Hepatocyte (in vitro differentiated cells): ENCODE measurements around the gene TMC1. TPM values are rescaled to one million over a fixed set of nuclear protein-coding genes. Genes with fewer than 3 reads are reported as not detected.

ENCODE experiments used
- DNase-seq: peaks from one replicate; pipeline ENCODE4 v3.0.0-alpha.2; 2016; ENCODE audit warnings: low spot score
- H2AFZ ChIP-seq: fragments of 200-600 bp; sonication (generic); 2 replicates; pipeline ENCODE4 v1.6.0; 2016; ENCODE audit warnings: antibody characterized with exemption, mild to moderate bottlenecking
- H3K27ac ChIP-seq: fragments of 200-600 bp; sonication (generic); 2 replicates; pipeline ENCODE4 v1.5.1; 2016; ENCODE audit warnings: mild to moderate bottlenecking
- H3K27me3 ChIP-seq: fragments of 200-600 bp; sonication (generic); 2 replicates; pipeline ENCODE4 v1.6.1; 2016
- H3K36me3 ChIP-seq: fragments of 200-600 bp; sonication (generic); replicated peaks from 2 replicates; pipeline ENCODE4 v1.5.1; 2016; ENCODE audit warnings: low read depth; ENCODE audit not compliant: insufficient read depth
- H3K4me1 ChIP-seq: fragments of 200-600 bp; sonication (generic); 2 replicates; pipeline ENCODE4 v1.5.1; 2016; ENCODE audit warnings: mild to moderate bottlenecking, moderate library complexity; ENCODE audit not compliant: insufficient read depth
- H3K4me2 ChIP-seq: fragments of 200-600 bp; sonication (generic); 2 replicates; pipeline ENCODE4 v1.6.0; 2016
- H3K4me3 ChIP-seq: fragments of 200-600 bp; sonication (generic); 2 replicates; pipeline ENCODE4 v1.5.1; 2016; ENCODE audit warnings: mild to moderate bottlenecking
- H3K79me2 ChIP-seq: fragments of 200-600 bp; sonication (generic); 2 replicates; pipeline ENCODE4 v1.6.0; 2017; ENCODE audit warnings: mild to moderate bottlenecking
- H3K9me2 ChIP-seq: fragments of 200-600 bp; sonication (generic); replicated peaks from 2 replicates; pipeline ENCODE4 v1.6.0; 2017; ENCODE audit warnings: mild to moderate bottlenecking; ENCODE audit not compliant: insufficient read depth
- H3K9me3 ChIP-seq: fragments of 200-600 bp; sonication (generic); 2 replicates; pipeline ENCODE4 v1.5.1; 2016; ENCODE audit warnings: low read depth, mild to moderate bottlenecking
- H4K20me1 ChIP-seq: fragments of 200-600 bp; sonication (generic); 2 replicates; pipeline ENCODE4 v1.6.0; 2016; ENCODE audit warnings: mild to moderate bottlenecking; ENCODE audit not compliant: insufficient read depth, poor library complexity, severe bottlenecking
- EZH2 ChIP-seq: fragments of 200-600 bp; sonication (generic); IDR thresholded peaks from 2 replicates; pipeline ENCODE4 v1.6.1; 2016; ENCODE audit warnings: antibody characterized with exemption, mild to moderate bottlenecking, borderline replicate concordance
- EZH2phosphoT487 ChIP-seq: fragments of 200-600 bp; sonication (generic); IDR thresholded peaks from one replicate; pipeline ENCODE4 v1.6.1; 2018; ENCODE audit warnings: antibody characterized with exemption, mild to moderate bottlenecking, low read depth, moderate library complexity; ENCODE audit not compliant: unreplicated experiment, severe bottlenecking
- WGBS: methylation state at CpG from one replicate; pipeline ENCODE4 v1.1.6; 2016; ENCODE audit warnings: low lambda C conversion rate; ENCODE audit errors: missing lambda C conversion rate; 5-methylcytosine and 5-hydroxymethylcytosine counted together
- polyA plus RNA-seq: library from polyadenylated mRNA; unstranded; fragments of >200 nt; fragmentation: Nextera tagmentation; extraction: Ambion mirVana; gene quantifications from 2 replicates; pipeline ENCODE4 v1.2.1, GENCODE V29; 2016
- total RNA-seq: library from RNA; depleted of rRNA; stranded (reverse); fragments of >200 nt; gene quantifications from 2 replicates; pipeline ENCODE4 v1.2.3, GENCODE V29; 2014
- TF ChIP-seq, protein P1 (sequence below): fragments of 200-600 bp; sonication (generic); IDR thresholded peaks from 2 replicates; pipeline ENCODE4 v1.5.1; 2016; ENCODE audit warnings: antibody characterized with exemption, mild to moderate bottlenecking; ENCODE audit not compliant: poor library complexity

Gene TMC1
- total and polyA plus RNA-seq, 2 experiments from 2014 or later: 0.20 to 0.23 TPM

DNA sequence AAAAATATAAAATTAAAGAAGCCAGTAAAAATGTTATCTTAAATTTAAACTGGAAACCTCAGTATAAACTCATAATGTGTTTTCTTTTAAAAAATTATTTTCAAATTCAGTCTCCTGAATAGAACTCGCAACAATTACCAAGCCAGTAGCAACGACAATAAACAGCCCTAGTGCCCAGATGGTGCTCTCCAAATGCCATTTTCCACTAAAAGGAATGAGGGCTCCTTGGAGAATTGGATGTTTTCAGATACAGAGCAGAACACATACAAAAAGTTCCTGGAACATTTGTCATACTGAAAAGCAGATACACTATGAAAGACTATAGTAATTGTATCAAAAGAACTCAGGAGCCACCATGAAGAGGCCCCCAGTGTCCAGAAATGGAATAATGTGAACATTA is 97.4 kb downstream of the TMC1 start:
- no peaks in the 10 kb centered on the region for H4K20me1 ChIP-seq
- H3K4me2 ChIP-seq: no peak overlapping the region
- no peaks in the 10 kb centered on the region for H3K36me3 ChIP-seq
- no peaks in the 10 kb centered on the region for H3K4me1 ChIP-seq
- TF ChIP-seq, protein P1, sequence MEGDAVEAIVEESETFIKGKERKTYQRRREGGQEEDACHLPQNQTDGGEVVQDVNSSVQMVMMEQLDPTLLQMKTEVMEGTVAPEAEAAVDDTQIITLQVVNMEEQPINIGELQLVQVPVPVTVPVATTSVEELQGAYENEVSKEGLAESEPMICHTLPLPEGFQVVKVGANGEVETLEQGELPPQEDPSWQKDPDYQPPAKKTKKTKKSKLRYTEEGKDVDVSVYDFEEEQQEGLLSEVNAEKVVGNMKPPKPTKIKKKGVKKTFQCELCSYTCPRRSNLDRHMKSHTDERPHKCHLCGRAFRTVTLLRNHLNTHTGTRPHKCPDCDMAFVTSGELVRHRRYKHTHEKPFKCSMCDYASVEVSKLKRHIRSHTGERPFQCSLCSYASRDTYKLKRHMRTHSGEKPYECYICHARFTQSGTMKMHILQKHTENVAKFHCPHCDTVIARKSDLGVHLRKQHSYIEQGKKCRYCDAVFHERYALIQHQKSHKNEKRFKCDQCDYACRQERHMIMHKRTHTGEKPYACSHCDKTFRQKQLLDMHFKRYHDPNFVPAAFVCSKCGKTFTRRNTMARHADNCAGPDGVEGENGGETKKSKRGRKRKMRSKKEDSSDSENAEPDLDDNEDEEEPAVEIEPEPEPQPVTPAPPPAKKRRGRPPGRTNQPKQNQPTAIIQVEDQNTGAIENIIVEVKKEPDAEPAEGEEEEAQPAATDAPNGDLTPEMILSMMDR: no peak
- TF ChIP-seq EZH2: no peak
- no peak for TF ChIP-seq EZH2phosphoT487
- no peak for DNase-seq
- no peak overlapping the region for H3K4me3 ChIP-seq
- no peaks in the 10 kb centered on the region for H3K27me3 ChIP-seq
- no peaks in the 10 kb centered on the region for H3K9me3 ChIP-seq
- no peaks in the 10 kb centered on the region for H3K79me2 ChIP-seq
- no peaks in the 10 kb centered on the region for H3K9me2 ChIP-seq
- no peak overlapping the region for H3K27ac ChIP-seq
- H2AFZ ChIP-seq: no peak overlapping the region
- 91% methylated on average over 2 of the region's 2 CpGs for WGBS

DNA sequence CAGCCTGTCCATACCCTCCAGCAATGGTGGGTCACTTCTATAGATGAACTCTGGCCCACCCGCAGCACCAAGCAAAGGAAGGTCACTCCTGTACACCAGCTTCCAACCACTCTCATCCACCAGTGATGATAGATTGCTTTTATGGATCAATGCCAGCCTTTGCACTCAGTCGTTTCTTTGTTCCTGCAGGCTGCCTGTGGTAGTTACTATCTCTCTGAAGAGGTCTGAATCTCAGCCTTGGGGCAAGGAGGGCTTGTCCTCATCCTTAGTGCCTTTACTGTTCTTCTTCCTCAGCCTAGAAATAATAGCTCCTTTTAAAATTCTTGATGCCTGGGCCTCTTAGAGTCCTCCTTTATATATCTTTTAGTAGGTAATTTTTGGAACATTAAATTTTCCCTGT is 100.8 kb downstream of the TMC1 start:
- no peaks in the 10 kb centered on the region for H3K9me2 ChIP-seq
- no peaks in the 10 kb centered on the region for H3K9me3 ChIP-seq
- no peak overlapping the region for H3K4me3 ChIP-seq
- H3K27ac ChIP-seq: no peak overlapping the region
- no peak overlapping the region for H2AFZ ChIP-seq
- 93% methylated on average over 2 of the region's 2 CpGs for WGBS
- no peaks in the 10 kb centered on the region for H3K27me3 ChIP-seq
- no peak for TF ChIP-seq EZH2
- TF ChIP-seq, protein P1: no peak
- TF ChIP-seq EZH2phosphoT487: no peak
- DNase-seq: no peak
- H3K4me2 ChIP-seq: no peak overlapping the region
- no peaks in the 10 kb centered on the region for H3K36me3 ChIP-seq
- no peaks in the 10 kb centered on the region for H4K20me1 ChIP-seq
- no peaks in the 10 kb centered on the region for H3K79me2 ChIP-seq
- no peaks in the 10 kb centered on the region for H3K4me1 ChIP-seq

DNA sequence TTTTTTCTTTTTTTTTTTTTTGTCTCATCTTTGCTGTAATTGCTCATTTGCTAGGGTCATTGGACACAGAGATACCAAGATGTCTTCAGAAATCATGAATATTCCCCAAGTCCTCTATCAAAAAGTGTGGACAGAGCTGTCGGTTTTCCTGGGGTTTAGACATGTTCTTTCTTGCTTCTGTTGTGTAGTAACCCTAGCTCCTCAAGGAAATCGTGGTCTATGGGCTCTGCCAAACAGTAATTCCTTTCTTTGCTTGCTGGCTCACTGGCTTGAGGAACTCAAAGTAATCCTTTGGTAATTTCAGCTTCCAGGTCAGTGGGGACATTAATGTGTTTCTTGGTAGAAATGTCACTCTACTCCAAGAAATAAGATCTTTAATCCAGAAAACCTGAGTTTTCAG is 101.7 kb downstream of the TMC1 start:
- no peaks in the 10 kb centered on the region for H3K36me3 ChIP-seq
- no peak overlapping the region for H3K4me3 ChIP-seq
- H3K4me1 ChIP-seq: no peaks in the 10 kb centered on the region
- no peak overlapping the region for H3K27ac ChIP-seq
- H3K9me3 ChIP-seq: no peaks in the 10 kb centered on the region
- no peak for DNase-seq
- no peaks in the 10 kb centered on the region for H3K9me2 ChIP-seq
- no peaks in the 10 kb centered on the region for H3K27me3 ChIP-seq
- no peaks in the 10 kb centered on the region for H4K20me1 ChIP-seq
- 91% methylated on average over 2 of the region's 2 CpGs for WGBS
- TF ChIP-seq, protein P1: no peak
- TF ChIP-seq EZH2phosphoT487 (no peak), EZH2 (no peak)
- no peak overlapping the region for H2AFZ ChIP-seq
- no peaks in the 10 kb centered on the region for H3K79me2 ChIP-seq
- H3K4me2 ChIP-seq: no peak overlapping the region

DNA sequence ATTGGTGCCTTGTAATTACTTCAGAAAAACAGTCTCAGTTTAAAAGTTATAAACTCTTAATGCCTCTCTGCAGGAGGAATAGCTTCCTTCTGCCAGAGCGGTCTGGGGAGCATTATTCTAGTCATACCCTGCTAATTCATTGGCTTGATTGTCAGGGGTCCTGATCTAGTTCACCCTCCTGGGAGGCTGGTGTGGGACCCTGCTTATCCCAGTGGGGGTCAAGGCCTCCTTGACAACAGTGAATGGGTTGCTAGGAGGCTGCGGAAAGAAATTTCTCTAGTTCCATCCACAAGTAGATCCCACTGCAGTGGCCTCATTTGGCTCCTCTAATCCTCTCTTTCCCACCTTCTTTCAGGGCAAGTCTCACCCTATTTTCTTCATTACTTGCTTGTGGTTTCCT is 105.7 kb downstream of the TMC1 start:
- Histone ChIP-seq H3K4me2 (no peak overlapping the region), H2AFZ (no peak overlapping the region), H3K9me3 (no peaks in the 10 kb centered on the region), H3K79me2 (no peaks in the 10 kb centered on the region), H4K20me1 (no peaks in the 10 kb centered on the region), H3K27ac (no peak overlapping the region), H3K9me2 (no peaks in the 10 kb centered on the region), H3K4me1 (no peaks in the 10 kb centered on the region), H3K36me3 (no peaks in the 10 kb centered on the region), H3K4me3 (no peak overlapping the region), H3K27me3 (no peaks in the 10 kb centered on the region)
- WGBS: 97% methylated on average over 2 of the region's 2 CpGs
- DNase-seq: no peak
- no peak for TF ChIP-seq EZH2phosphoT487
- TF ChIP-seq EZH2: no peak
- TF ChIP-seq, protein P1: no peak
